Activated T-cell treated with anti-CD3 and anti-CD28 coated beads, Interleukin-2, amount 50 U/mL, for 72 hours (primary cell): ENCODE data around the gene GOLGA8T. TPM values are rescaled to one million over a fixed set of nuclear protein-coding genes. Genes with fewer than 3 reads are reported as not detected.
"Not testable (repeated sequence)": the region's sequence is repeated elsewhere in the genome, so short reads cannot be mapped to it uniquely, and the experiment has no call there.

Experiments
- ATAC-seq, 2 donors: fragments of 150-1000 bp; cut with Tn5 transposase; replicated peaks in 1 of 2; 2 replicates each; pipeline ENCODE4 v1.10.0; 2021; ENCODE audit warnings: moderate library complexity in 2 of 2, mild to moderate bottlenecking in 1 of 2
- DNase-seq, 2 donors: peaks; one replicate each; pipeline ENCODE4 v3.0.0; 2021 to 2022; ENCODE audit warnings: mixed read lengths in 1 of 2
- H3K27ac Mint-ChIP-seq: one replicate; pipeline ENCODE4 v1.8.0; 2022; ENCODE audit warnings: mild to moderate bottlenecking, moderate library complexity, mixed read lengths
- H3K27me3 Mint-ChIP-seq: one replicate; pipeline ENCODE4 v1.8.0; 2022; ENCODE audit warnings: low read depth, mixed read lengths
- H3K36me3 Mint-ChIP-seq, 2 donors: one replicate each; pipeline ENCODE4 v1.8.0; 2022; ENCODE audit warnings: mixed read lengths in 2 of 2, mild to moderate bottlenecking in 1 of 2; ENCODE audit not compliant: insufficient read depth in 2 of 2
- H3K4me1 Mint-ChIP-seq: one replicate; pipeline ENCODE4 v1.8.0; 2022; ENCODE audit warnings: low read depth, mixed read lengths
- H3K4me3 Mint-ChIP-seq, 2 donors: one replicate each; pipeline ENCODE4 v1.8.0; 2022; ENCODE audit warnings: mild to moderate bottlenecking in 2 of 2, mixed read lengths in 2 of 2, moderate library complexity in 2 of 2
- H3K9me3 Mint-ChIP-seq, 2 donors: one replicate each; pipeline ENCODE4 v1.8.0; 2022; ENCODE audit warnings: mixed read lengths in 2 of 2
- total RNA-seq, 2 donors: library from RNA; stranded (reverse); gene quantifications; one replicate each; pipeline ENCODE4 v1.2.3, GENCODE V29; 2022

Gene GOLGA8T
- total RNA-seq, result under 1 TPM in 1 of 2 donors, not detected in 1; 0.19 TPM

- not testable (repeated sequence) for H3K4me3 Mint-ChIP-seq, ATAC-seq, H3K36me3 Mint-ChIP-seq, H3K9me3 Mint-ChIP-seq, H3K27ac Mint-ChIP-seq, H3K4me1 Mint-ChIP-seq, DNase-seq, H3K27me3 Mint-ChIP-seq
Measured at GRCh38 chr15:30134751-30135150, at the start of gene GOLGA8T. GOLGA8T (plus strand) TSS chr15:30135051; CDS start chr15:30135149, 98 bp downstream.

- not testable (repeated sequence) for H3K27ac Mint-ChIP-seq, H3K27me3 Mint-ChIP-seq, H3K9me3 Mint-ChIP-seq, H3K36me3 Mint-ChIP-seq, DNase-seq, H3K4me1 Mint-ChIP-seq, H3K4me3 Mint-ChIP-seq
- ATAC-seq, result peak; percentile 66 to 71
Measured at GRCh38 chr15:30097827-30098226, 37.0 kb upstream of the GOLGA8T start.

GRCh38 chr15:30102890-30103289, 32.0 kb upstream of the GOLGA8T start:
- not testable (repeated sequence) for ATAC-seq, H3K4me3 Mint-ChIP-seq, H3K27me3 Mint-ChIP-seq, H3K4me1 Mint-ChIP-seq, H3K36me3 Mint-ChIP-seq, H3K27ac Mint-ChIP-seq, H3K9me3 Mint-ChIP-seq, DNase-seq

- ATAC-seq, result peak; percentile 74 to 82
- not testable (repeated sequence) for H3K27me3 Mint-ChIP-seq, H3K4me1 Mint-ChIP-seq, DNase-seq, H3K36me3 Mint-ChIP-seq, H3K4me3 Mint-ChIP-seq, H3K27ac Mint-ChIP-seq, H3K9me3 Mint-ChIP-seq
Measured at GRCh38 chr15:30103941-30104507, 30.8 kb upstream of the GOLGA8T start.

- not testable (repeated sequence) for H3K36me3 Mint-ChIP-seq, H3K27ac Mint-ChIP-seq
- peak in 1 of 2 donors; percentile 37 for ATAC-seq
Measured at GRCh38 chr15:30110591-30110990, 24.3 kb upstream of the GOLGA8T start.

GRCh38 chr15:30130066-30130465, 4.8 kb upstream of the GOLGA8T start:
- H3K27ac Mint-ChIP-seq, H3K36me3 Mint-ChIP-seq, DNase-seq, H3K4me3 Mint-ChIP-seq, ATAC-seq, H3K27me3 Mint-ChIP-seq, H3K4me1 Mint-ChIP-seq, H3K9me3 Mint-ChIP-seq: not testable (repeated sequence)

More at GRCh38 chr15:30110591-30110990, 24.3 kb upstream of the GOLGA8T start:
- H3K4me1 Mint-ChIP-seq, H3K27me3 Mint-ChIP-seq, H3K9me3 Mint-ChIP-seq, H3K4me3 Mint-ChIP-seq, DNase-seq: not testable (repeated sequence)

GRCh38 chr15:30143246-30143645, 8.4 kb downstream of the GOLGA8T start:
- ATAC-seq, DNase-seq: not testable (repeated sequence)

GRCh38 chr15:30149891-30150290, 15.0 kb downstream of the GOLGA8T start:
- not testable (repeated sequence) for H3K4me1 Mint-ChIP-seq, ATAC-seq, DNase-seq, H3K4me3 Mint-ChIP-seq, H3K27me3 Mint-ChIP-seq, H3K36me3 Mint-ChIP-seq, H3K27ac Mint-ChIP-seq, H3K9me3 Mint-ChIP-seq

More at GRCh38 chr15:30143246-30143645, 8.4 kb downstream of the GOLGA8T start:
- not testable (repeated sequence) for H3K27me3 Mint-ChIP-seq, H3K36me3 Mint-ChIP-seq, H3K9me3 Mint-ChIP-seq, H3K4me1 Mint-ChIP-seq, H3K4me3 Mint-ChIP-seq, H3K27ac Mint-ChIP-seq

- not testable (repeated sequence) for H3K27me3 Mint-ChIP-seq, DNase-seq, H3K36me3 Mint-ChIP-seq, ATAC-seq, H3K4me1 Mint-ChIP-seq, H3K4me3 Mint-ChIP-seq, H3K27ac Mint-ChIP-seq, H3K9me3 Mint-ChIP-seq
Measured at GRCh38 chr15:30162479-30163357, 27.9 kb downstream of the GOLGA8T start.

GRCh38 chr15:30163759-30164158, 28.9 kb downstream of the GOLGA8T start:
- not testable (repeated sequence) for H3K27me3 Mint-ChIP-seq, ATAC-seq, H3K4me1 Mint-ChIP-seq, H3K27ac Mint-ChIP-seq, DNase-seq, H3K9me3 Mint-ChIP-seq, H3K4me3 Mint-ChIP-seq, H3K36me3 Mint-ChIP-seq

GRCh38 chr15:30164257-30164656, 29.4 kb downstream of the GOLGA8T start:
- not testable (repeated sequence) for H3K27ac Mint-ChIP-seq, H3K9me3 Mint-ChIP-seq, H3K36me3 Mint-ChIP-seq, DNase-seq, H3K4me3 Mint-ChIP-seq, H3K27me3 Mint-ChIP-seq, H3K4me1 Mint-ChIP-seq
- ATAC-seq, result peak in 1 of 2 donors; percentile 62

- H3K9me3 Mint-ChIP-seq, H3K36me3 Mint-ChIP-seq, H3K4me3 Mint-ChIP-seq, H3K27me3 Mint-ChIP-seq, DNase-seq, H3K27ac Mint-ChIP-seq, H3K4me1 Mint-ChIP-seq, ATAC-seq: not testable (repeated sequence)
Measured at GRCh38 chr15:30167403-30167802, 32.6 kb downstream of the GOLGA8T start.

- not testable (repeated sequence) for H3K9me3 Mint-ChIP-seq, H3K27me3 Mint-ChIP-seq, ATAC-seq
Measured at GRCh38 chr15:30167886-30168285, 33.0 kb downstream of the GOLGA8T start.

More at GRCh38 chr15:30167886-30168285, 33.0 kb downstream of the GOLGA8T start:
- not testable (repeated sequence) for H3K4me1 Mint-ChIP-seq, H3K27ac Mint-ChIP-seq, H3K4me3 Mint-ChIP-seq, H3K36me3 Mint-ChIP-seq, DNase-seq
